Measurements from ENCODE around the gene NNAT. TPM values are rescaled to one million over a fixed set of nuclear protein-coding genes. Genes with fewer than 3 reads are reported as not detected.

NNAT gene
- total RNA-seq, 1 donor from 2014 or later, result 0.40 TPM

DNA sequence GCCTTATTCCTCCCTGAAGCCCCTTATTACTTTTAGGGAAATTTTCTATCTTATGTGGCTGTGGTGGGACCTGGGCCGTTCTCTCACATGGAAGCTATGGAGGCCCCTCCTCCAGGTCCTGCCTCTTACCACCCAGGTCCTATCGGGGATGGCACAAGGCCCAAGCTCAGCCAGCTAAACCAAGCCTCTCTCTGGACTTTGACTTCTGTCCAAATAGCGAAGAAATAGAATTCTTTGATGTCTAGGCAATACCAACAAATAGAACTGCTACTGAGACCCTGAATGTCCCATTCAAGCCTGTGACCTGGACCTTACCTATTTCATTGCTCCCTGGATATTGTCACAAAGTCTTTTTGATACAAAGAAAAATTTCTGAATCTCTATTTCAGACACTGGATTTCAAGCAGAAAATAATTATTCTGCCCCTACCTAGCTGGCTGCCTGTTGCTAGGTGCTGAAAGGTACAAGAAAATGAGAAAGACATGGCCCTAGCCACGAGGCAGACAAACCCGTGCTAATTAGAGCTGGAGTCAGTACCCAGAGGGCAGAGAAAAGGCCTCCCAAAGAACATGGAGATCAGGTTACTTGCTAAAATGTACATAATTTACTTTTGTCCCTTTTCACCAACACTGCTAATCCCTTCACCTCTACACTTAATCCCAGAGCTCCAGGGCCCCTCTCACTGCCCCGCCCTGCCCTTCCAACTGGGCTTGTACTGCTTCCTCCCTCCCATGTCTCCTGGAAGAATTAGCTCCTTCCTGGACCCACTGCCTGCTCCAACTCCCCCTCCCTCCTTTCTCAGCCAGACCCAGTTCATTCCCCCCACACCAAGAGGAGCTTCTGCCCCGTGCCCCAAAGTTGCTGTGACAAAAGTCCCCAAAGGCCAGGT, 15.5 kb upstream of the NNAT start:
- Mint-ChIP-seq H3K9me3 (no peaks in the 10 kb centered on the region), H3K27ac (no peak overlapping the region), H3K27me3 (no peaks in the 10 kb centered on the region), H3K4me3 (no peak overlapping the region), H3K4me1 (peaks cover 8% of the 10 kb centered on the region), H3K36me3 (ENCODE audit: low read depth) (peaks cover 11% of the 10 kb centered on the region)
- intact Hi-C loops (cut with micrococcal nuclease), result loop anchor here (2.0 kb wide), 1 partner anchor 21 kb away; the partner anchor contains the start of gene BLCAP
- CTCF ChIA-PET, result interaction anchor here (1.0 kb wide), 1 partner anchor 29 kb away, joined by 5 read pairs; no protein-coding TSS in a partner anchor
- TF ChIP-seq, protein P1, sequence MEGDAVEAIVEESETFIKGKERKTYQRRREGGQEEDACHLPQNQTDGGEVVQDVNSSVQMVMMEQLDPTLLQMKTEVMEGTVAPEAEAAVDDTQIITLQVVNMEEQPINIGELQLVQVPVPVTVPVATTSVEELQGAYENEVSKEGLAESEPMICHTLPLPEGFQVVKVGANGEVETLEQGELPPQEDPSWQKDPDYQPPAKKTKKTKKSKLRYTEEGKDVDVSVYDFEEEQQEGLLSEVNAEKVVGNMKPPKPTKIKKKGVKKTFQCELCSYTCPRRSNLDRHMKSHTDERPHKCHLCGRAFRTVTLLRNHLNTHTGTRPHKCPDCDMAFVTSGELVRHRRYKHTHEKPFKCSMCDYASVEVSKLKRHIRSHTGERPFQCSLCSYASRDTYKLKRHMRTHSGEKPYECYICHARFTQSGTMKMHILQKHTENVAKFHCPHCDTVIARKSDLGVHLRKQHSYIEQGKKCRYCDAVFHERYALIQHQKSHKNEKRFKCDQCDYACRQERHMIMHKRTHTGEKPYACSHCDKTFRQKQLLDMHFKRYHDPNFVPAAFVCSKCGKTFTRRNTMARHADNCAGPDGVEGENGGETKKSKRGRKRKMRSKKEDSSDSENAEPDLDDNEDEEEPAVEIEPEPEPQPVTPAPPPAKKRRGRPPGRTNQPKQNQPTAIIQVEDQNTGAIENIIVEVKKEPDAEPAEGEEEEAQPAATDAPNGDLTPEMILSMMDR (IDR thresholded peaks at IDR 0.05), result no peak
- no peak for ATAC-seq (ENCODE audit: low read depth)
- POLR2A ChIA-PET, result no interaction called here
- DNase-seq, result no peak

DNA sequence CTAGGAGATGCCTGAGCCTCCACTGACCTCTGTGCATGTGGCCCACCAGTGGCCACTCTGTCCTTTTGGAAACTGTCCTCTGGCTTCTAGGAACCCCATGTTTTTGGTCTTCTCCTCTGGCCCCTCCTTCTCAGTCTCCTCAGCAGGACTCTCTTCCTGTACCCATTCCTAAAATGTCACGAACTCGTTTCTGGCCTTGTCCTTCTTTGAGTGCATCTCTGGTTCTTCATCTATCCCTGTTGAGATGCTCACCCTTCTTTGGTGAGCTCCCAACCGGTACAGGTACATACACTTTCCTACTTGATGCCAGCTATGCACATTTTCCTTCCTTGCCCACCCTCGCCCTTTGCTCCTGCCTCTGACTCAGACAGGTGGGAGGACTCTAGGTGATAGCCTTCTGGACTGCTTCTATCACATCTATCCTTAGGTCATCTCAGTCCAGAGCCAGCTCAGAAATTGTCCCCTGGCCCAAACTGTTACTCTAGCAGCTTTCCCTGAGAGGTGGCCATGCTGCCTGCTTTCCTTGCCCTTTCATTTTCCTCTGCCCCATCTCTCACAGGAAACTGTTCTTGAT, 14.8 kb upstream of the NNAT start:
- H3K27ac Mint-ChIP-seq, result no peak overlapping the region
- ChIA-PET POLR2A (no interaction called here), CTCF (interaction anchor here (1.0 kb wide), 1 partner anchor 28 kb away, joined by 5 read pairs; no protein-coding TSS in a partner anchor)
- ATAC-seq (ENCODE audit: low read depth), result no peak
- intact Hi-C loops (cut with micrococcal nuclease), result loop anchor here (2.0 kb wide), 1 partner anchor 21 kb away; the partner anchor contains the start of gene BLCAP
- DNase-seq, result no peak
- no peaks in the 10 kb centered on the region for H3K9me3 Mint-ChIP-seq
- no peak overlapping the region for H3K4me3 Mint-ChIP-seq
- H3K36me3 Mint-ChIP-seq (ENCODE audit: low read depth), result peaks cover 18% of the 10 kb centered on the region
- no peaks in the 10 kb centered on the region for H3K27me3 Mint-ChIP-seq
- H3K4me1 Mint-ChIP-seq, result peaks cover 8% of the 10 kb centered on the region
- TF ChIP-seq, protein P1 (IDR thresholded peaks at IDR 0.05), result no peak

DNA sequence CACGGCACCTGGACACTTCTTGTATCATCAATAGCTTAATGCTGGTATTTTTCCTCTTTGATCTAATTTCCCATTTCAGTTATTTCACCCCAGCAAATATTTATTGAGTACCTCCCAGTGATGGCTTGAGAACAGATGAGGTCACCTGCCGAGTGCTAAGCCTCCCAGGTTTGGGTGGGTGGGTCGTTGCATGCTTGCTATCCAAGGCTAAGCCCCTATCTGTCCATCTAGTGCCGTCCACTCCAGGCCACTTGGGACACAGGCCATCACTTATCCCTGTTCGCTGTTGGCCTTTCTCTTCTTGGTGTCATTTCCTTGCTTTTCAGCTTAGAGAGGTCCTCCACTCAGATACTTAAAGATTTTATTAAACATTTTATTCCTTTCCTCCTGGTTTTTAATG, 10.8 kb upstream of the NNAT start:
- ChIA-PET CTCF (no interaction called here), POLR2A (no interaction called here)
- DNase-seq (no peak), ATAC-seq (ENCODE audit: low read depth) (no peak)
- Mint-ChIP-seq H3K27me3 (no peaks in the 10 kb centered on the region), H3K4me1 (peaks cover 15% of the 10 kb centered on the region), H3K4me3 (no peak overlapping the region), H3K9me3 (no peaks in the 10 kb centered on the region), H3K36me3 (ENCODE audit: low read depth) (peaks cover 49% of the 10 kb centered on the region), H3K27ac (no peak overlapping the region)
- intact Hi-C loops (cut with micrococcal nuclease), result no loop called here
- TF ChIP-seq, protein P1 (IDR thresholded peaks at IDR 0.05), result no peak

DNA sequence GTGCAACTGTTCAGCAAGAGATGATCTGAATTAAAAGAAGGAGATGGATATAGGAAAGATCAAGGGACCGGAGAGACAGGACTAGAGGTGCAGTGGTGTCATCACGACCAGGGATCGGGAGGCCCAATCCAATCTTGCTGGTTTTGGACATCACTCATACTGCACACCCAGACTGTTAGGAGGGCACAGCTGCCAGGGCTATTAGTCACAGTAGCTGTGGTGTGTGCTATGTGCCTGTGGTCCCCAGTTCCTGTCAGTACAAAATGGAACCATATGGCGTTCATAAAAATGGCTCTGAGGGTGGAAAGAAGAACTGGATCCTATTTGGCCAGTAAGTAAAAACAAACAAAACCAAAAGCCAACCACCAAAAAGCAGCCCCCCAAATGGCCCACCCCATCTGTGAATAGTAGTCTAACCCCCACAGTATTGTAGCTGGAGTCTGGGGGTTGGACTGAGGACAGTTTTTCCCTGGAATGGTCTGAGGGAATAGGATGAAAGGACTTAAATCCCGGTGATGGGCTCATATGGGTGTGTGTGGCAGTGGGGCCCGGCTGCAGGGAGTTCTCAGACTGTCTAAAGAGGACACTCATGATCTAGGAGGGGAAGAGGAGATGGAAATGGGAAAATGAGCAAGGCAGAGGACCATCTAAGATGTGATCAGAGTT, 9.3 kb upstream of the NNAT start:
- no peak for ATAC-seq (ENCODE audit: low read depth)
- Mint-ChIP-seq H3K9me3 (no peaks in the 10 kb centered on the region), H3K4me3 (no peak overlapping the region), H3K36me3 (ENCODE audit: low read depth) (peaks cover 61% of the 10 kb centered on the region), H3K4me1 (peaks cover 16% of the 10 kb centered on the region), H3K27me3 (no peaks in the 10 kb centered on the region), H3K27ac (no peak overlapping the region)
- intact Hi-C loops (cut with micrococcal nuclease), result no loop called here
- DNase-seq, result no peak
- CTCF ChIA-PET, result no interaction called here
- POLR2A ChIA-PET, result no interaction called here
- TF ChIP-seq, protein P1 (IDR thresholded peaks at IDR 0.05), result no peak

All from activated B cell treated with CpG ODN at 0.5 μM for 24 hours (primary cell).